ENCODE results near the gene CD7. TPM values are rescaled to one million over a fixed set of nuclear protein-coding genes. Genes with fewer than 3 reads are reported as not detected.

CD7 gene
- total RNA-seq, 1 experiment from 2014 or later: 0.77 TPM

GRCh38 chr17:82285141-82285540, 32.3 kb downstream of the CD7 start:
- Histone ChIP-seq H3K4me3 (ENCODE audit: low read depth in 2 of 2, low read length in 2 of 2) (no peak overlapping the region), H3K36me3 (ENCODE audit: control insufficient read depth, insufficient read depth, low read length) (no peaks in the 10 kb centered on the region), H3K4me1 (ENCODE audit: control insufficient read depth, insufficient read depth, low read length) (peaks cover 35% of the 10 kb centered on the region), H3K27me3 (ENCODE audit: control insufficient read depth, insufficient read depth, low read length) (no peaks in the 10 kb centered on the region), H3K9me3 (ENCODE audit: control insufficient read depth, insufficient read depth, low read depth, low read length) (no peaks in the 10 kb centered on the region), H3K27ac (ENCODE audit: low read length) (no peak overlapping the region)
- ChIA-PET CTCF (no interaction called here), POLR2A (interaction anchor here (0.6 kb wide), 1 partner anchor 16 kb away, joined by 3 read pairs; no protein-coding TSS in a partner anchor)
- BruUV-seq (replicated peaks): no TSS peak
- no peak for DNase-seq (ENCODE audit: low read depth, low spot score)
- intact Hi-C loops (cut with micrococcal nuclease; ENCODE audit: unreplicated experiment) (no loop called here), in situ Hi-C loops (cut with HindIII; ENCODE audit: low pct_unique_long_range_greater_than_20kb, low sequenced_read_pairs) (no loop called here)
- TF ChIP-seq TCF7L2 (IDR thresholded peaks at IDR 0.05; ENCODE audit: low read depth, low read length) (no peak), SIN3A (IDR thresholded peaks at IDR 0.05; ENCODE audit: borderline replicate concordance, insufficient read depth, low read depth, low read length) (no peak), POLR2AphosphoS5 (IDR thresholded peaks at IDR 0.05; ENCODE audit: low read depth, low read length) (no peak), REST (IDR thresholded peaks at IDR 0.05; ENCODE audit: insufficient read depth in 1 of 2, low read depth in 2 of 2, low read length in 1 of 2) (no peak), CTCF (IDR thresholded peaks at IDR 0.05) (no peak)
- no peak for ATAC-seq

GRCh38 chr17:82283208-82283749, 34.1 kb downstream of the CD7 start:
- in situ Hi-C loops (cut with HindIII; ENCODE audit: low pct_unique_long_range_greater_than_20kb, low sequenced_read_pairs) (no loop called here), intact Hi-C loops (cut with micrococcal nuclease; ENCODE audit: unreplicated experiment) (no loop called here)
- Histone ChIP-seq H3K4me1 (ENCODE audit: control insufficient read depth, insufficient read depth, low read length) (peaks cover 23% of the 10 kb centered on the region), H3K27ac (ENCODE audit: low read length) (no peak overlapping the region), H3K27me3 (ENCODE audit: control insufficient read depth, insufficient read depth, low read length) (no peaks in the 10 kb centered on the region), H3K4me3 (ENCODE audit: low read depth in 2 of 2, low read length in 2 of 2) (no peak overlapping the region), H3K9me3 (ENCODE audit: control insufficient read depth, insufficient read depth, low read depth, low read length) (no peaks in the 10 kb centered on the region), H3K36me3 (ENCODE audit: control insufficient read depth, insufficient read depth, low read length) (no peaks in the 10 kb centered on the region)
- ATAC-seq: peak; percentile 67
- TF ChIP-seq REST (IDR thresholded peaks at IDR 0.05; ENCODE audit: insufficient read depth in 1 of 2, low read depth in 2 of 2, low read length in 1 of 2) (no peak), TCF7L2 (IDR thresholded peaks at IDR 0.05; ENCODE audit: low read depth, low read length) (no peak), SIN3A (IDR thresholded peaks at IDR 0.05; ENCODE audit: borderline replicate concordance, insufficient read depth, low read depth, low read length) (no peak), CTCF (IDR thresholded peaks at IDR 0.05) (no peak), POLR2AphosphoS5 (IDR thresholded peaks at IDR 0.05; ENCODE audit: low read depth, low read length) (no peak)
- no peak for DNase-seq (ENCODE audit: low read depth, low spot score)
- ChIA-PET CTCF (interaction anchor here (0.6 kb wide), 1 partner anchor 11 kb away, joined by 5 read pairs; no protein-coding TSS in a partner anchor), POLR2A (interaction anchor here (0.8 kb wide), 1 partner anchor 9 kb away, joined by 4 read pairs; no protein-coding TSS in a partner anchor)
- no TSS peak for BruUV-seq (replicated peaks)

Measured in Panc1 (cell line).